ELF-1 (cell line): ENCODE results near the gene LHX1.

Experiments used
- DNase-seq: peaks from one replicate; pipeline ENCODE4 v3.0.0-alpha.2; 2016; ENCODE audit warnings: low read depth, low spot score

LHX1 gene

DNA sequence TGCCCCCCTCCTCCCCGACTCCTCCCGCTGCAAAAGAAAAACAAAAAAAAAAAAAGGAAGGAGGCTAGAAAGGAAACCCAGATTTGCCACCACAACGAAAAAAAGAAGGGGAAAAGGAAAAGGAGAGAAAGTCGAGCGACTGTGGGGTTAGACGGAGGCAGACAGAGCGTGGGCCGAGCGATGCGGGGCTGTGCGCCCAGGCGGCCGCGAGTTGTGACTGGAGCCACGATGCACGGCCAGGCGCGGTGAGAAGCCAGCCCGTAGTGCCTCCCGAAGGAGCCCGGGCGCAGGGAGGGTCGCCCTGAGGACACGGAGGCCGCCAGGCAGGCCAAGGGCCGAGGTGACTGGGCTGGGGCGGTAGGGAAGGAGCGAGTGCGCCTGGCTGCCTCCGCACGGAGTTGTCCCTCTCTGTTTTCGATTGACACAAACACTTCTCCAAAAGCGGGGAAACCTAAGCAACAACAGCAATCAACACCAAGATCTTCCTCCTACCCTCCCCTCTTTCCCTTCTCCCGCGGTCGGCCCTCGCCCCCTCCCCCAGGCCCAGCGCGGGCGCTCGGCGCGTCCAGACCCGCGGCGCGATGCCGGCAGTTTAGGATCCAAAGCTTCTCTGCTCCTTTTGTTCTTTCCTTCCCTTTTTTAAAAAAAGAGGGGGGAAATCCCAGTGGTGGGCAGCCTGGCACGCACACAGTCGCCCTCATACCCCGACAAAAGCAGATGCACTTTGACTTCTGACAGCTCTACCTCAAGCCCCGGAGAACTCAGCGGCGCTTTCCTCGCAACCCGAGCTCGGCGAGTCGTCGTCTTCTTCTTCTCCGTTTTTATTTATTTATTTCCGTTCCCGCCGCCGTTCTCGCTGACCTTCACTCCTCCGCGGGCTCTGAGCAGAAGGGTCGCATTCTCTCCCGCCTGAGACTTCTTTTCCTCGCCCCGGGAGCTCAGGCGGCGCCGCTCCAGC is at the start of gene LHX1:
LHX1 (plus strand) TSS at position 475 of the 958 bp plus-strand sequence. CDS start 723 bp downstream, outside the sequence.
- peak; percentile 45 for DNase-seq

DNA sequence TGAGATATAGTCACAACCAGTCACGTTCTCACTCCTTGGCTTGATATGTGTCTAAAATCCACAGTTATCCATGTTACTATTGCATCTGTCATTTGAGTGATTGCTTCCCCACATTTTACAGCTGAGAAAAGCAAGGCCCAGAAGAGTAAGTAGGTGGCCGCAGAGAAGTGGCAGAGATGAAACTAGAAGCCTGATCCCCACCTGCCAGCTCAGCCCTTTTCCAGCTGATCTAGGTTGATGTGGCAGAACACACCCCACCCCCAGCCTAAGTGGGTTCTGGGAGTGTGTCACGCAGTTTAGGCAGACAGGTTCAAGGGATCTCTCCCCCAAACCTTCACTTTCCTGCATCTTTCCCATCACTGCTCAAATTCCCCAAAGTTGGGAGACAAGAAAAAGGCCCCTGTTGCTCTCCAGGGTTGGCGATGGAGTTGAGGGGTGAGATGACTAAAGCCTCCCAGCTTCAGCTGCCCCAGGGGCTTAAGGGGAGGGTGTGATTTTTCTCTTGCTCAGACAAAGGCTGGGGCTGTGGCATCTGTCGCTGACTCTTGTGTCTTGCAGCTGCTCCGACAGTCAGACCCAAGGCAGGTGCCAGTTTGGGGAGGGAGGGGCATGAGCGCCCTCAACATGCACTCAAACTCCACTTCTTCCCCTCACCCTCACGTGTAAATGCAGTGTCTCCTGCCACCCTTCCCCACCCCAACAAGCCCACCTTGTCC is 48.9 kb upstream of the LHX1 start:
- DNase-seq = no peak

DNA sequence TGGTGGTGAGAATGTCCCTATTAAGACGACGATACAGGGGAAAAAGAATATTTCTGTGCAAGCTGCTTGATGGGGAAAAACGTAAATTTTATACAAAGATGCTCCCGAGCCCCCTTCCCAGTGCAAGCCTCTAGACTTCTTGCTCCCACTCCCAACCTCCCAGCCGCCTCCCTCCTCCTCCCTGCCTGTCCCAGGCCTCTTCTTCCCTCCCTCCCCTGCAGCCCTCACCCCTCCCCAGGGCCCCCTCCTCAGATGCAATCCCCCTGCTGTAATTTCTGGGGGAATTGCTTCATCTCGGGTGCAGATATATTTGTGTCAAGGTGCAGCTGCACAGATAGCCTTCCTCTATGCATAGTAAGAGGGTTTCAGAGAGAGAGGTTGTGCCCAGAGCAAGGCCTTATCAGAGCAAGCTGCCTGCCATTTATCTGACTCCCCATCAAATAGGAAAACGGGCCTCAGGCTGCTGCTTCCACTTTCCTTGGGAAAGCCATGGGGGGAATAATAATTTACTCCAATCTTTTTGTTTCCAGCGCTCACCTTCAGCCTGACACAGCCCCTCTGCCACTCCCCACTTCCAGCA is 47.4 kb upstream of the LHX1 start:
- no peak for DNase-seq

DNA sequence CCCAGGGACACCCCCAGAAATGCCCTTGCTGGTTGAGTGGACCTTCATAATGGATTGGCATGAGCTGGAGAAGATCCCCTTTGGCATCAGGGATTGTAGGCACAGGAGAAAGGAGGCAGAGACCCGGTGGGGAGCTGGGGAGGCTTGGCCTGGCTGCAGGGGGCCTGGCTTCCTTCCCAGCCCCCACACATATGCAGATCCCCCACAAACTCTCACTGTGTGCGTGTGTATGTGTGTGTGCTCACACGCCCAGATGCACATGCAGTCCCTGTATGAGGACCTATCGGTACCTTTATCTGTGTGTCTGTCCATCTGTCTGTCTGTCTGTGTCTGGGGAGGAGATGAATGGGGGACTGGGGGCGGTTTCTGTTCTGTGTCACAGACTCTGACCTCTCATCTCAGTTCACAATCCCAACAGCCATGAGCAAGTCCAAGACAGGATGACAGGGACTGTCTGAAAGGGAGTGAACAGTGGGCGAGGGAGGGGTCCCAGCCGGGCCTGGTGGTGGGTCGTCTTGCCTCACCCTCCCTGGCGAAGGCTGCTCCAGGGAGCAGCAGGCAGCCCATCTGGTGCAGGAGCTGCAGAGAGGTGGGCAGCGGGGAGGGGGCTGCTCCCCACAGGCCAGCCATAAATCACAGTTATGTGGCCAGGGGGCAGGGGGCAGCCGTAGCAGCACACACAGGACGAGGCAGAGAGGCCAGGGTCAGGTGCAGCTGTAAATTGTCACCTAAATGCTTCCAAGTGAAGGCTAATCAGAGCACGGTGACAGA is 46.7 kb upstream of the LHX1 start:
- DNase-seq = no peak

DNA sequence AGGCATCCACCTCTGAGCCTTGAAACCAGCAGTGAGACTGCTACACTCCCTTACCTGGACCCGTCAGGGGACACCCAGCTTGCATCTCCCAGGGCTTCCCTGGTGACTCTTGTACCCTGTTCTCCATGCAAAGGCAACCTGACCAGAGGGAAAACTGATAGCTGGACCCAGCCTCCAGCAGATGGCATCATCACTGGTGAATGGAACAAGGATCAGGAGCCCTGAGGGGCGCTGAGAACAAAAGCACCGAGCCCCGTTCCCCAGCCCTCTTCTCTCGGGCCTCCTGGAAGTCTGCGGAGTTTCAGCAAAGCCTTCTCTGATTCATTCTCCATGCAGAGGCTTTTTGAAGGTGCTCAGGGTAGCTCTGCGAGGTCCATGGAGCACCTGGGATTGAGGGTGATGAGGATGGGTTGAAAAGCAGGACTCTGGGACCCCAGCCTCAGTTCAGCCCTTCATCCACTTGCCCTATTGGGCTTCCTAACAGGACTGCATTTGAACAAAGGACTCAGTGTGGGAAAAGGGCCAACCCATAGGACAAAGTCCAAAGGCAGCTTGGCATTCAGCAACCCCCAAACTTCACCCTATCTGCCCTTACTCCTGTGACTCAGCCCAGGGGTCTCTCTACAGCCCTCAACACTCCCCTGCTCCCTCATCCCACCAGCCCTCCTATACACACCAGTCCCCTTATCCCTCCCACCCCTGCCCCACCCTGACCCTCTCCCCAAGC is 45.0 kb upstream of the LHX1 start:
- DNase-seq = peak; percentile 17

DNA sequence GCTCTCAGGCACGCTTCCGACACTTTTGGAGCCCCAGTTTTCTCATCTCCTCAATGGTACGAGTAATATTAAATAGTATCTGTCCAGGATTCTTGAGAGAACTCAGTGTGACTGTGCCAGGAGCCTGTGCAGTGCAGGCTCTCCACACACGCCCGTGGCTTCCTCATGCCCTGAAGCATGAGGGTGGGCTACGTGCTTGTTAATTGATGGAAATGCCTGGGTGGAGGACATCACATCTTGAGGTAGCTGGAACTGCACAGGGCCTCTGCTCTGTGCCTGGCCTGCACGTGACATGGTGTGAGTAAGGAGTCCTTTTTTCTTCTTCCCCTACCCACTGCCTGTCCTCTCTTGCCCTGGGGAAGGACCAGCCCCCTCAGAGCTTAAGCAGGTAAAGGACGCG is 43.1 kb upstream of the LHX1 start:
- no peak for DNase-seq

DNA sequence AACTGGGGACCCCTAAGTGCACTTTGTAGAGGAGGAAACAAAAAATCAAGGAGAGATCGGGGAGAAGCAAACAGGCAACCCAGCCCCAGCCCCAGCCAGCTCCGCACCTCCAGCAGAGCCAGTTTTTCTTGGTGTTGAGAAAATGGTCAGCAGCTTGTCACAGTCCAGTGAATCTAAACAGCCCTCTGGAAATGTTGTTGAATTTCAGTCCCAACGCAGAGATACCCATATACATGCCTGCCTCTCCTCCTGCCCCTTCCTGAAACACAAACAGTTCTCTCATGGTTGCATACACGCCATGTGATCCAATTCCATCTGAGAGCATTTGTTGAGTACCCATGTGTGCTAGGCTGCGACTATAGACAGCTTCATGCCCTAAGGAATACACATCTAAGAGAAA is 42.4 kb upstream of the LHX1 start:
- DNase-seq = no peak

DNA sequence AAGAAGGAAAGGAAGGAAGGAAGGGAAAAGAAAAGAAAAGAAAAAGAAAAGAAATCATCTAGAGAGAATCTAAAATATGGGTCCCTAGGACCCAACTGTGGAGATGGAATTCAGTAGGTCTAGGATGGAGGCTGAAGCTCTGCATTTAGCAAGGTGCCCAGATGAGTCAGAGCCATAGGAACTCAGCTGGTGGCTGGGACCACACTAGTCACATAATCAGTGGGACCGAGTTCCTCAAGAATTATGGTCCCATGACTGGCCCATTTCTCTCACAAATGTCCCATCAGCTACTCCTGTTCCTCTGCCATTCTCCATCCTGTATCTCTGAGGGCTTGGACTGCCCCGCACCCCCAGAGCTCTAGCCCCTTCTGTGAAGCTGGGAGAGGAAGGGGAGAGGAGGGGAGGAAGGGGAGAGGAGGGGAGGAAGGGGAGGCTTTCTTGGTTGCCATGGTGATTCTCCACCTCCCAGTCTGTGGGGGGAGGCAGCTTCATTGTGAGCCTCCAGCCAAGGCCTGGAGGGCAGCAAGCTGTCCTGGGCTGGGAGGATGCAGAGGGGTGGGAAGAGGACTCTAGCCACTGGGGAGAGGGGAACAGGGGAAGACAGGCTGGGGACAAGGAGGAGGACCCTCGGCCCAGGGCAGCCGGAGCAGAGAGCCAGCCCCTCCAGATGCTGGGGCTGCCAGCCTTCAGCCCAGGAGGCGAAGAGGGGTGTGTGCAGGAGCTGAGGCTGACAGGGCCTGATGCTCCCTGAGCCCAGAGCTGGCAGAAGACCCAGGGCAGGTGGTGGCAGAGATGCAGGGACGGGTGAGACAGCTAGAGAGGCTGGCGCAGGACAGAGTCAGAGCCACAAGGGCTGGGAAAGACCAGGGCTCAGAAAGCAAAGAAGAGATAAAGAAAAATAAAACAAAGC is 37.8 kb upstream of the LHX1 start:
- DNase-seq = no peak

DNA sequence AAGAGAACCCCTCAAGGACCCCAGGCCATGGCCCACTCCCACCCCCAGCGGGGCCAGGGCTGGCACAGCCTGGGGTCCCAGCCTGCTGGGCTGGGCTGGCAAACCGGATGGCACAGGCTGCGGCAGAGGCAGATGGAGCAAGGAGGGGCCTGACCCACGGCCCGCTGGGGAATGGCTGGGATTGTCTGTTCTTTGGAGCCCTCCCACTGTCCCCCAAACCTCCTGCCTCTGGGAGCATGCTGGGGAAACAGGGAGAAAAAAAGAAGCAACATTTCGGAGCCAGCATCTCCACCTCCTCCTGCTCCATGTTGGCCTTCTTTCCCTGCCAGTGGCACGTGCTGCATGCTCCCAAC is 37.1 kb upstream of the LHX1 start:
- DNase-seq = no peak

DNA sequence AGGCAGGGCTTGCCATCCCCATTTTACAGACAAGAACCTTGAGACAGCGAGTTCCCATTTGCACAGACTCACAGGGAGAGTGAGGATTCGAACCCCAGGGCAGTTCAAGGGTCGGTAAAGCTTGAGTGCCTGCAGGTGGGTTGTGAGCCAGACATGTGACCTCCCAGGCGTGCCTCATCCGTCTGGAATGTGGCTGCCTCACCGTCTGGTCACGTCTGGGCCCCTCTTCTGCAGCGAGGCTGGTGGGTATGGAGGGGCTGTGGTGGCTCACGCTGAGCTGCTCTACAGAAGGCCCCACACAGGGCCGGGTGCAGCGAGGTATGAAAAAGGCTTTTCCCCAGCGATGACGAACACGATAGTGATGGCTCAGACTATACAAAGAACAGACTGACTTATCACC is 35.8 kb upstream of the LHX1 start:
- DNase-seq = peak; percentile 81

DNA sequence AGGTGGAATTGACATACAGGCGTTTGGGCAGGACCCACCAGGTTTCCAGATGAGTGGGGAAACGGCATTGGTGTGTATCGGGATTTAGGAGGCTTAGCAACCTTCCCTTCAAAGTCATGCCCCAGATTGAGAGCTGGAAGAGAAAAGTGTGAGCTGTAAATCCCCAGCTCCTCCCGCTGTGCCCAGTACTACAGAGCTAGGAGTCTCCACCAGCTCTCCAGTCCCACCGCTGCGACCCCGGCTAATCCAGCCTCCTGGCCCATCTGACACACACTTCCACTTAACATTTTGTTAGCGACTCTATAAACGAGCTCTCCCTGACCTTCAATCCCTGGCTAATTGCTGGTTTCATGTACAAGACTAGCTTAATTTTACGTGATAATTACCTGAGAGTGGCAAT is 29.9 kb upstream of the LHX1 start:
- no peak for DNase-seq

DNA sequence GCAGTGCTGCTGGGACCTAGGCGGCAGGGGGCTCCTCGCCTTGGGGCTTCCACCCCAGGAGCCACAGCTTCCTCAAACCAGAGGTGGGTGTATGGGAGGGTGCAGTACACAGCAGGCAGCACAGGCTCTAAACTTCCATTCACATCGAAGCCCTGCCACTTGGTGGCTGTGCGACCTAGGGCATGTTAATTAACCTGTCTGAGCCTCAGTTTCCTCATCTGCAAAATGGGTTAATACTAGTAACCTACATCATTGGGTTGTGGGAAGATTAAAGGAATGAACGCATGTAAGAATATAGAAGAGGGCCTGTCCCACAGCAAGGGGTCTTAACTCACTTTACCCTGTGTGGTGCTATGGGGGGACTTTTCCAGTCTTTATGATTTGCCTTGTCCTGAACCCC is 26.8 kb upstream of the LHX1 start:
- DNase-seq = no peak

DNA sequence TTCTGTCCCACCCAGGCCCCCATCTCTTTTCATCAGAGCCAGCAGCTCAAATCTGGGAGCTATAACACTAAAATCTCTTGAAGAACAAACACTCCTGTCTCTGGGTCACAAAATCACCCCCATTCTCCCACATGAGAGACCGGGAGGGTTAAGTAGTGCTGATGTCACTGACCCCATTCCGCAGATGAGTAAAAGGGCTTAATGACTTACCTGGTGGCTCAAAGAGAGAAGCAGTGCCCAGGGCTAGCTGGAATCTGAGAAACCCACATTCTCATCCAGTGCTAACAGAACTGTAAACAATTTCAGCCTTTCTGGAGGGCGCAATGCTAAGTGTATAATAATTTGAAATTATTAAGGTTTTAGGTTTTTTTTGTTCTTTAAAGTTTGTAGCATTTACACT is 26.3 kb upstream of the LHX1 start:
- DNase-seq = no peak

DNA sequence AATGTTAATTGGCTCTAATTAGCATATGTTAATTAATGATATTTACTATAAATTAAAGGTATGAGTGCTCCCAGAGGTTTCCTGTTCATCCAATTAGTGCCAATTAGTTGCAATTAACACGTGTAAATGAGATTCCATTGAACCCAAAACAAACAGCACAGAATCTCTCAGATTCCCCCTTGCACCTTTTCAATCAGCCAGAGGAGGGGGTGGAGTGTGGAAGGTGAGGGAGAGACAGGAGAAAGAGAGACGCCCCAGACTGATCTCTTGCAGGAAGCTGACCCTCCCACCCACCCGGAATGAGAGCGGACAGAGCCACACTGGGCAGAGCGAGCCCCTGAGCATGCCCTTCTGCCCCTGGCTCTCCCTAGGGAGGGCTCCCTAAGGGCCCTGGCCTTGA is 24.1 kb upstream of the LHX1 start:
- DNase-seq = no peak

DNA sequence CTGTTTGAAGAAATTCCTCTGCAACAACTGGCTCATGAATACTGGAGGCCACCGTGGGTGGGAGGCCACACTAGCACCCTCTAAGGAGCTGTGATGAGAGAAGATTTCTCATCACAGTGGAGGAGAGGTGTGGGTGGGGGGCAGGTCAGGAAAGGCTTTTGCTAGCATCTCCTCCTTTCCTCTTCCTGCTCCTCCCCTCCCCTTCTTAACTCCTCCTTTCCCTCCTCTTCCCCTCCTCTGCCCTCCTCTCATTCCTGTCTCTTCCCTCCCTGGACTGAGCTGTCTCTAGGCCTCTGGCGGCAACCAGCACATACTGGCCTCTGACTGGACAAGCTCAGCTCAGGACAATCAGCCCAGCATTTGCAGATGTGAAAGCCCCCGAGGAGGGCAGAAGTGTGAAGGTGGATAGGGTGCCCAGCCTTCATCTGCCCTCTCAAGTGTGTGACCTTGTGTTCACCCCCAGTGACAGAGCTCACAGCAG is 19.0 kb upstream of the LHX1 start:
- peak; percentile 67 for DNase-seq

DNA sequence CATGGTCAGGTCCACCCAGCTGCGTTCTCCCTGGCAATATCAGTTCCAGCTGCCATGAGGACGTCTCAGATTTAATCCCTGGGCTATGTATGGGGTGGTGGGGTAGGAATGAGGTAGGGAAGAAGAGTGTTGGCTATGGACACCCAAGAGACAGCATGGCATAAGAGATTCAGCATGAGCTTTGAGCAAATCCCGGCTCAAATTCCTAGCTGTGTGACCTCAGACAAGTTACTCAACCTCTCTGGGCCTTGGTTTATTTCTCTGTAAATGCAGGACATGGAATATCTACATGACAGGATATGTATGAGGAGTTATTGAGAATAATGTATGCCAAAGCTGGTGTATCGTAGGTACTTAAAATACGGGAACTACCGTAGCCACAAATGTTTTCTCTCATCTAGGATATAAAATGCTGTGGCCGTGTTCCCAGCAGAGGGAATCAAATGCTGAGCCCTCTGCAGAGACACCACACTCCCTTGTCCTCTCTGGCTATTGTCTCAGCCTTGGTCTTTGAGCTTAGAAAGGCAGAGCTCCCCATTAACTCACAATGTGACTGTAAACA is 17.8 kb upstream of the LHX1 start:
- no peak for DNase-seq

DNA sequence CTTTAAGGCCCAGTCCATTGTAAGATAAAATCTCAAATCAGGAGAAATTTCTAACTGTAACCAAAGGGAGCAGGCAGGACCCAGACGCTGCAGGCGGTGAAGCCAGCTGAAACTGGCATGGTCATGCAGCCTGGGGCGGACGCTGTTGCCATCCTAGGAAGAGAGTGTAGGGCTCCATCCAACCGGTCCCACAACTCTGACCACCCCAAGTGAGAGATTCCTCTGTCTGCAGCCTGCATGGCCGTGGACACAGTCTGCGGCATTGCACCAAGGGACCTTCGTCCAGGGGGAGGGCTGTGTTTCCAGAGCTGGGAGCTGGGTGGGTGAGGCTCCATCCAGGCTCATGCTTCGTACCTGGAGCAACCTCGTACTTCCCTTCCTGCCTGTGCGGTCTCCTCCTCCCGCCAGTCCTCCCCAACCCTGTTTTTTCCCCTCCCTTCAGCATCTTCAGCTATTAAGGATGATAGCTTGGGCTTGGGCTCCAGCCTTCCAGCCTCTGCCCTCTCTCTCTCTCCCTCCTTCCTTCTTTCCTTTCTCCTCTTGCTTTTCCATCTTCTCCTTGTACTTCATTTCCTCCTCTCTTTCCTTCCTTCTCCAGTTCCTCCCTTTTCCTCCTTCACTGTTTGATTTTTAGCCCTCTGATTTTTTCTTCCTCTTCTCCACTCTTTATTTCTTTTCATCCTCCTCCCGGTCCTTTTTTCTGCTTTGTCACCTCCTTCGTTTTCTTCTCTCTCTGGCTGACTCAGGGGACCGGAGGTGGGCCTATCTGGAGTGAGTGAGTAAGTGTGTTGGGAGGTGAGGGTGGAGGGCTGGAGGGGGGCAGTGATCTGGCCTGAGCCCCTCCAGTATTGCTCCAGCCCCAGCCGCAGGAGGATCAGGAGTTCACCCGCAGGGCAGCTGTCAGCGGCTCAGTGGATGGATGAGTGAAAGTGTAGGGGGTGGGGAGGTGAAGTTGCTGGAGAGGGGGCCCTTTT is 17.0 kb upstream of the LHX1 start:
- DNase-seq = peak; percentile 91

DNA sequence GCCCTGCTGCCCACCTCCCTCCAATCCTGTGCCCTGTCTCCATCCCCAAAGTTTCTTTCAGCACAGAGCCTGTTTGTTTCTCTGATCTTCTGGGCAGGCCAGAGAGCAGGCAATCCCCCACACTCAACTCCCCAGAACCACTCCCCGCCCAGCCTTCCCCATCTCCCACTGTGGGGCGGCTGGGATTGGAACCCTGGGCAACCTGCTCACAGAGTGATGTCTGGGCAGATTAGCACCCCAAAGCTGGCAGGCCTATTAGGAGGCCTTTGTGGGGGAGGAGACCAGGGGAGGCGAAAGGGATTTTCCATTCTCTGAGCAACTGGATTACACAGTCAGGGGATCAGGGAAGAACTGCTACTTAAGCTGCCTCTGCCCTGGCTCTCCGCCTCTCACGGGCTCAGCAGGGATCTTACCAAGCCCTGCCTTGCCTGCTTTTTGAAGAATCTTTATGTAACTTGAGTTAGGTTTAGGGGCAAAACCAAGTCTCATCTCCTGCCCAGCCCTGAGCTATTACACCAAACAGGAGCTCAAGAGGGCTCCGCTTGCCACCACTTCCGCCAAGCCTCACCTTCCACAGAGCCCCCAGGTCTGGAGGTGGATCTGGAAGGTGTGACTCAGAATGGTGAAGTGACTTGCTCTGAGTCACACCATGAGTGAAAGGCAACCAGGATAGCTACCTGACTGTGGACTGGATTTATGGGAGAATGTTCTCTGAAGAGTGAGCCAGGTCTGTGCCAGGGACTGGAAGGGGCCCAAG is 16.0 kb upstream of the LHX1 start:
- DNase-seq = peak; percentile 70
